OCI-LY3 (cell line): ENCODE results near the gene TCF12.

Source experiments
- H2AFZ ChIP-seq: fragments of 200-600, 300-600 bp; shearing (Covaris generic); 2 replicates; pipeline ENCODE4 v1.6.0; 2014; ENCODE audit warnings: antibody characterized with exemption, low read depth, low read length
- H3K27ac ChIP-seq: fragments of 200-600, 300-600 bp; sonication (generic); 2 replicates; pipeline ENCODE4 v1.5.1; 2014; ENCODE audit warnings: mild to moderate bottlenecking, low read length, moderate library complexity, mixed read lengths
- H3K27me3 ChIP-seq: fragments of 200-600, 300-600 bp; sonication (generic); 2 replicates; pipeline ENCODE4 v1.6.1; 2014; ENCODE audit warnings: low read depth, low read length, mixed read lengths
- H3K36me3 ChIP-seq: fragments of 200-600, 300-600 bp; sonication (generic); replicated peaks from 2 replicates; pipeline ENCODE3; 2014; ENCODE audit warnings: low read depth, low read length, mixed read lengths
- H3K4me1 ChIP-seq: fragments of 300-600, 200-600 bp; sonication (generic); 2 replicates; pipeline ENCODE4 v1.6.1; 2014; ENCODE audit warnings: low read length, mixed read lengths
- H3K4me2 ChIP-seq: fragments of 200-600, 300-600 bp; sonication (generic); 2 replicates; pipeline ENCODE4 v1.6.1; 2014; ENCODE audit warnings: low read length, mixed read lengths
- H3K4me3 ChIP-seq: fragments of 300-600, 200-600 bp; sonication (generic); 2 replicates; pipeline ENCODE4 v1.5.1; 2014; ENCODE audit warnings: antibody characterized with exemption, mild to moderate bottlenecking, low read length, moderate library complexity
- H3K79me2 ChIP-seq: fragments of 300-600, 200-600 bp; shearing (Covaris generic); 2 replicates; pipeline ENCODE4 v1.6.1; 2014; ENCODE audit warnings: mild to moderate bottlenecking, low read length, mixed read lengths
- H3K9ac ChIP-seq: fragments of 300-600, 200-600 bp; shearing (Covaris generic); 2 replicates; pipeline ENCODE4 v1.6.0; 2014; ENCODE audit warnings: mild to moderate bottlenecking, low read length, moderate library complexity
- H3K9me3 ChIP-seq: fragments of 200-600, 300-600 bp; shearing (Covaris generic); 2 replicates; pipeline ENCODE4 v1.6.1; 2014; ENCODE audit warnings: low read length, mixed read lengths; ENCODE audit not compliant: insufficient read depth
- H4K20me1 ChIP-seq: fragments of 200-600, 300-600 bp; sonication (generic); 2 replicates; pipeline ENCODE4 v1.6.1; 2016; ENCODE audit warnings: low read length, mixed read lengths; ENCODE audit not compliant: insufficient read depth
- EZH2phosphoT487 ChIP-seq: fragments of 200-600 bp; shearing (Covaris generic); IDR thresholded peaks from 2 replicates; pipeline ENCODE4 v1.6.1; 2018; ENCODE audit warnings: antibody characterized with exemption, mixed run types, low read depth
- TF ChIP-seq, protein P1 (sequence below): fragments of 200-600, 300-600 bp; sonication (generic); IDR thresholded peaks from 2 replicates; pipeline ENCODE4 v1.5.1; 2014; ENCODE audit warnings: antibody characterized with exemption, low read length, low read depth

The TCF12 gene

DNA sequence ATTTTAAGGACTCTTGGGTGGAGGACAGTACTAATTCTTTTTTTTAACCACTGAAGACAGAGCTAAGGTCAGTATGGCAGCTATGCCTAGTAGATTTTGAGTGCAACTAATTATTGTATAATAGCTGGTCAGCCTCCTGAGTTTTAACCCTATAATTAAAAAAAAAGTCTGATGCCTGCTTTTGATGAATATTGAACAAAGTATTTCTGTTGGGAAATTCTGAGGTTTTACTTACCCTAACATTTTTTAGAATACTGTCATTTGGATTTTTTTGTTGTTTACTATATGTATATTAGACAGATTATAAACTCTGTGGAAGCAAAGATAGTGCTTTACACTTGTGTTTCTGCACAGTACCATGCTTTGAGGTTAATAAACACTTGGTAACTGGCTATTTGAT lies 20.8 kb downstream of the TCF12 start:
- H3K4me3 ChIP-seq, result no peak overlapping the region
- H3K27ac ChIP-seq, result no peak overlapping the region
- peaks cover 5% of the 10 kb centered on the region for H3K36me3 ChIP-seq
- peaks cover 50% of the 10 kb centered on the region for H4K20me1 ChIP-seq
- H3K9me3 ChIP-seq, result no peaks in the 10 kb centered on the region
- no peak overlapping the region for H3K4me2 ChIP-seq
- H3K27me3 ChIP-seq, result no peaks in the 10 kb centered on the region
- H3K4me1 ChIP-seq, result no peaks in the 10 kb centered on the region
- TF ChIP-seq, protein P1, sequence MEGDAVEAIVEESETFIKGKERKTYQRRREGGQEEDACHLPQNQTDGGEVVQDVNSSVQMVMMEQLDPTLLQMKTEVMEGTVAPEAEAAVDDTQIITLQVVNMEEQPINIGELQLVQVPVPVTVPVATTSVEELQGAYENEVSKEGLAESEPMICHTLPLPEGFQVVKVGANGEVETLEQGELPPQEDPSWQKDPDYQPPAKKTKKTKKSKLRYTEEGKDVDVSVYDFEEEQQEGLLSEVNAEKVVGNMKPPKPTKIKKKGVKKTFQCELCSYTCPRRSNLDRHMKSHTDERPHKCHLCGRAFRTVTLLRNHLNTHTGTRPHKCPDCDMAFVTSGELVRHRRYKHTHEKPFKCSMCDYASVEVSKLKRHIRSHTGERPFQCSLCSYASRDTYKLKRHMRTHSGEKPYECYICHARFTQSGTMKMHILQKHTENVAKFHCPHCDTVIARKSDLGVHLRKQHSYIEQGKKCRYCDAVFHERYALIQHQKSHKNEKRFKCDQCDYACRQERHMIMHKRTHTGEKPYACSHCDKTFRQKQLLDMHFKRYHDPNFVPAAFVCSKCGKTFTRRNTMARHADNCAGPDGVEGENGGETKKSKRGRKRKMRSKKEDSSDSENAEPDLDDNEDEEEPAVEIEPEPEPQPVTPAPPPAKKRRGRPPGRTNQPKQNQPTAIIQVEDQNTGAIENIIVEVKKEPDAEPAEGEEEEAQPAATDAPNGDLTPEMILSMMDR, result no peak
- TF ChIP-seq EZH2phosphoT487, result no peak
- H3K9ac ChIP-seq, result no peak overlapping the region
- H3K79me2 ChIP-seq, result peaks cover 77% of the 10 kb centered on the region
- no peak overlapping the region for H2AFZ ChIP-seq

DNA sequence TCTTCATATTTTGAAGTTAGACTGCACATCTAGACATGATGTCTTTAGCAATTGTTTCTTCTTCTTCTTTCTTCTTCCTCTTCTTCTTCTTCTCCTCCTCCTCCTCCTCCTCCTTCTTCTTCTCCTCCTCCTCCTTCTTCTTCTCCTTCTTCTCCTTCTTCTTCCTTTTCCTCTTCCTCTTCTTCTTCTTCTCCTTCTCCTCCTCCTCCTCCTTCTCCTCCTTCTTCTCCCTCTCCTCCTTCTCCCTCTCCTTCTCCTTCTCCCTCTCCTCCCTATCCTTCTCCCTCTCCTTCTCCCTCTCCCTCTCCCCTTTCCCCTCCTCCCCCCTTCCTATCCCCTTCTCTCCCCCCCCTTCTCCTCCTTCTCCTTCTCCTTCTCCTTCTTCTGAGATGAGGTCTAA lies 21.9 kb downstream of the TCF12 start:
- no peak overlapping the region for H3K4me2 ChIP-seq

DNA sequence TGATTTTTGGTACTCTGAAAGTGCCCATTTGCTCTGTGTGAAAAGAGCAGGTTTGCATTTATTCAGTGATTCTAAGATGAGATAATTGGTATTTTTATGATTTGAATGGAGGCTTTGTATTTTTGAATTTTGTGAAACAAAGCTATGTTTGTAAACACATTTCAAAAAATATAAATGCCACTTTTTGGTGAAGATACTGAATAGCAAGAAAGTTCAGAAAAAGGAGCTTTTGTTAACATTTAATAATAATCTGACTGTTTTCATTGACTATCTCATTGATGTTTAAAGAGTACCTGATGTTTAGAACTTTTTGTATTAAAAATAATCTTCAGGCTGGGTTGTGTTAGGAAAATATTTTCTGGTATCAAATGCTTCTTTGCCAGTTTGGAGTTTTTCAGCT lies 23.7 kb downstream of the TCF12 start:
- Histone ChIP-seq H3K79me2 (peaks cover 66% of the 10 kb centered on the region), H3K27me3 (no peaks in the 10 kb centered on the region)

More for the DNA sequence above, 21.9 kb downstream of the TCF12 start:
- Histone ChIP-seq H3K4me1 (no peaks in the 10 kb centered on the region), H2AFZ (no peak overlapping the region), H3K9me3 (no peaks in the 10 kb centered on the region), H3K36me3 (peaks cover 14% of the 10 kb centered on the region), H3K27me3 (no peaks in the 10 kb centered on the region), H4K20me1 (peaks cover 48% of the 10 kb centered on the region), H3K9ac (no peak overlapping the region), H3K79me2 (peaks cover 68% of the 10 kb centered on the region), H3K4me3 (no peak overlapping the region), H3K27ac (no peak overlapping the region)
- TF ChIP-seq EZH2phosphoT487, result no peak
- TF ChIP-seq, protein P1, result no peak

DNA sequence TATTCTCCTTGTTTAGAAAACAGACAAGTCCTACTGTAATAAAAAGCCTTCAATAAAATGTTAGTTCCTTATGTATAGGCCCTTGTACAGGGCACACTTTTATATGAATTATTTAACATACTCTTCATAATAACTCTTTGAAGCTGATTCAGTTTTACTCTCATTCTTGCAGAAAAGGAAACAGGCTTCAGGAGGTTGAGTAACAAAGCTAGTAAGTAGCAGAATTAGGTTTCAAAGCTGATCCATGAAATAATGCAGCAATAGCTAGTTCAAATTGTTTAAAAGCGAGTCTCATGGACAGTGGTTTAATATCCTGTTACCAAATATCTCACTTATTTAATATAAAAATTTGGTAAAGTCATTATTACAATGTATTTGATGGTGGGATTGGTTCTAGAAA lies 25.0 kb downstream of the TCF12 start:
- TF ChIP-seq EZH2phosphoT487, result no peak
- TF ChIP-seq, protein P1, result no peak
- Histone ChIP-seq H3K36me3 (peaks cover 27% of the 10 kb centered on the region), H3K27ac (no peak overlapping the region), H4K20me1 (peaks cover 51% of the 10 kb centered on the region), H3K4me2 (no peak overlapping the region), H3K27me3 (no peaks in the 10 kb centered on the region), H3K4me1 (no peaks in the 10 kb centered on the region), H3K9me3 (no peaks in the 10 kb centered on the region), H3K79me2 (peaks cover 60% of the 10 kb centered on the region), H3K9ac (no peak overlapping the region), H3K4me3 (no peak overlapping the region), H2AFZ (no peak overlapping the region)

More for the DNA sequence above, 23.7 kb downstream of the TCF12 start:
- Histone ChIP-seq H3K4me2 (no peak overlapping the region), H4K20me1 (peaks cover 45% of the 10 kb centered on the region), H3K27ac (no peak overlapping the region), H3K4me1 (no peaks in the 10 kb centered on the region), H3K4me3 (no peak overlapping the region), H2AFZ (no peak overlapping the region), H3K9me3 (no peaks in the 10 kb centered on the region), H3K36me3 (peaks cover 27% of the 10 kb centered on the region), H3K9ac (no peak overlapping the region)
- TF ChIP-seq, protein P1, result no peak
- no peak for TF ChIP-seq EZH2phosphoT487
